Adrenal gland (tissue), 5 donors: Measurements from ENCODE around the gene MYO10.

Experiments used
- POLR2A ChIP-seq, 2 donors: fragments of 450-650 bp; IDR thresholded peaks; one replicate each; pipeline ENCODE4 v1.6.1; 2017; ENCODE audit warnings: antibody characterized with exemption in 2 of 2, mild to moderate bottlenecking in 2 of 2, moderate library complexity in 1 of 2
- TF ChIP-seq, protein P1 (sequence below), 6 experiments: fragments of 450-650 bp in 4 of 6; fragments of 200-600 bp in 2 of 6; sonication (generic) in 1 of 6; IDR thresholded peaks; 1 replicate in 5 of 6; 2 replicates in 1 of 6; pipeline versions ENCODE4 v1.5.1 to v1.8.0; 2016 to 2021; ENCODE audit warnings: antibody characterized with exemption in 6 of 6, mild to moderate bottlenecking in 2 of 6, moderate library complexity in 1 of 6
- donor health status: DM: no; HTN: no; CAD: no.

DNA sequence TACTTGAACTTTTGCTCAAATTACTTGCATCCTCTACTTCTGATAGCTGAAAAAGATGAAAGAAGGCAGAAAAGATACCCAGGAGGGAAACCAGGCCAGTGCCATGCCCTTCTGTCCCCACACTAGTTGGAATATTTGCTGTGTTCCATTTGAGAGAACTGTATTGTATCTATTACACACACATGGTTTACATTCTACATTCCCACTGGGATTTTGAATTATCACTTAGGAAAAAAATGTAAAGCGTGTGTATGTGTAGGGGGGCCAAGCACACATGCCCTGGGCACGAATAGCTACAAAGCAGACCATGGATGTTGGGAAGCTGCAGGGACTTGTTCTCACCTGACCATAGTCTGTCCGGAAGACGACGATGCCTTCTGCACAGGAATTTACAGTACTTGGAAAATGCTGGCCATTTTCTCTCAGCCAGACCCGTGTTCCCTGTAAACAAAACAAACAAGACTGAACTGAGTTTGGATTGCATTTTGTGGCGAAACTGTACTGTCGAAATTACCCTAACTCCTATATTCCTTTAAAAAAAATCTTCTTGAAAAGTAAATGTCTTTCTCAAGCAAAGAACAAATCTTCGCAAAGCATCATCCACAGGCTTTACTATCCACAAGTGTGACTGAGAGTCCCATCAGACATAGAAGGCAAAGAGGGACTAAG is 58.7 kb downstream of the MYO10 start:
- TF ChIP-seq, protein P1, sequence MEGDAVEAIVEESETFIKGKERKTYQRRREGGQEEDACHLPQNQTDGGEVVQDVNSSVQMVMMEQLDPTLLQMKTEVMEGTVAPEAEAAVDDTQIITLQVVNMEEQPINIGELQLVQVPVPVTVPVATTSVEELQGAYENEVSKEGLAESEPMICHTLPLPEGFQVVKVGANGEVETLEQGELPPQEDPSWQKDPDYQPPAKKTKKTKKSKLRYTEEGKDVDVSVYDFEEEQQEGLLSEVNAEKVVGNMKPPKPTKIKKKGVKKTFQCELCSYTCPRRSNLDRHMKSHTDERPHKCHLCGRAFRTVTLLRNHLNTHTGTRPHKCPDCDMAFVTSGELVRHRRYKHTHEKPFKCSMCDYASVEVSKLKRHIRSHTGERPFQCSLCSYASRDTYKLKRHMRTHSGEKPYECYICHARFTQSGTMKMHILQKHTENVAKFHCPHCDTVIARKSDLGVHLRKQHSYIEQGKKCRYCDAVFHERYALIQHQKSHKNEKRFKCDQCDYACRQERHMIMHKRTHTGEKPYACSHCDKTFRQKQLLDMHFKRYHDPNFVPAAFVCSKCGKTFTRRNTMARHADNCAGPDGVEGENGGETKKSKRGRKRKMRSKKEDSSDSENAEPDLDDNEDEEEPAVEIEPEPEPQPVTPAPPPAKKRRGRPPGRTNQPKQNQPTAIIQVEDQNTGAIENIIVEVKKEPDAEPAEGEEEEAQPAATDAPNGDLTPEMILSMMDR (IDR thresholded peaks at IDR 0.05): no peak
- no peak for TF ChIP-seq POLR2A (IDR thresholded peaks at IDR 0.05)
